Activated B cell treated with CpG ODN at 0.5 μM for 24 hours (primary cell): ENCODE measurements around the gene COL9A3. TPM values are rescaled to one million over a fixed set of nuclear protein-coding genes. Genes with fewer than 3 reads are reported as not detected.

Experiments
- ATAC-seq: fragments of 200-7000 bp; cut with Tn5 transposase; one replicate; pipeline ENCODE4 v1.10.0; 2021; ENCODE audit warnings: low read depth, mild to moderate bottlenecking, moderate library complexity
- CTCF ChIA-PET: fragments of 350-600 bp; sonication (Branson Sonifier 250); formaldehyde crosslinking; loops from one replicate; lab custom pipeline; 2021; ENCODE audit warnings: antibody characterized with exemption; lab: Charles Lee
- POLR2A ChIA-PET: fragments of 350-600 bp; sonication (Branson Sonifier 250); formaldehyde crosslinking; loops from one replicate; lab custom pipeline; 2021; ENCODE audit warnings: antibody characterized with exemption; lab: Charles Lee
- DNase-seq: peaks from one replicate; pipeline ENCODE4 v3.0.0; 2022
- H3K27ac Mint-ChIP-seq: one replicate; pipeline ENCODE4 v1.8.0; 2020; ENCODE audit warnings: mixed read lengths
- H3K27me3 Mint-ChIP-seq: one replicate; pipeline ENCODE4 v1.8.0; 2021; ENCODE audit warnings: mixed read lengths
- H3K36me3 Mint-ChIP-seq: one replicate; pipeline ENCODE4 v1.8.0; 2021; ENCODE audit warnings: low read depth, mixed read lengths
- H3K4me1 Mint-ChIP-seq: one replicate; pipeline ENCODE4 v1.8.0; 2021; ENCODE audit warnings: mixed read lengths
- H3K4me3 Mint-ChIP-seq: one replicate; pipeline ENCODE4 v1.8.0; 2020; ENCODE audit warnings: mild to moderate bottlenecking, mixed read lengths
- H3K9me3 Mint-ChIP-seq: one replicate; pipeline ENCODE4 v1.8.0; 2020; ENCODE audit warnings: mixed read lengths
- CTCF ChIP-seq: fragments of 200-600 bp; IDR thresholded peaks from one replicate; pipeline ENCODE4 v1.8.0; 2022; ENCODE audit warnings: antibody characterized with exemption, mild to moderate bottlenecking
- intact Hi-C: fragments of 100-400 bp; cut with micrococcal nuclease; formaldehyde crosslinking; loops from one replicate; pipeline ENCODE4 v1.15.1; 2024
- total RNA-seq: library from RNA; stranded (reverse); gene quantifications from 2 replicates; pipeline ENCODE4 v1.2.3, GENCODE V29; 2022

The COL9A3 gene
- total RNA-seq, 1 donor from 2014 or later, result 37.6 TPM

DNA sequence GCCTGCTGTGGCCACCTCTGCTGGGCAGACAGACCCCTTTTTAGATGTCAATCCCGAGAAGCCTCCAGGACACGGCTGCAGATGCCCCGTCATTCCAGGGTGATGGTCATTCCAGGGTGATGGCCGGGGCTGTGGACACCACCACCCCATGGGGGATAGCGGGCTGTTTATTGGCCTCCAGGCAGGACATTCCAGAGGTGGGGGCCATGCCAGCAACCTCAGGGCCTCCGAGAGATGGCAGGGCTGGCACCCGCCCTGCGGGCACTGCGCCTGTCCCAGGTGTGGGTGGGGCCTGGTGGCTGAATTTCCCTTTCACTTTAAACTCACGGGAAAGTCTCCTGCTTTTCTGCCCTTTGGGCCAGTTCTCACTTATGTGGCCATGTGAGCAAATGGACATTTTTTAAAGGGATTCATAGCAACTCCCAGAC lies 14.5 kb downstream of the COL9A3 start:
- CTCF ChIA-PET, result no interaction called here
- Mint-ChIP-seq H3K4me3 (no peak overlapping the region), H3K36me3 (peaks cover 4% of the 10 kb centered on the region), H3K4me1 (peaks cover 35% of the 10 kb centered on the region), H3K27ac (no peak overlapping the region), H3K27me3 (no peaks in the 10 kb centered on the region), H3K9me3 (no peaks in the 10 kb centered on the region)
- intact Hi-C loops, result no loop called here
- POLR2A ChIA-PET, result interaction anchor here (0.8 to 1.5 kb wide), 2 partner anchors 30 to 38 kb away, joined by 5 to 8 read pairs; partner anchors contain the start of gene TCFL5
- DNase-seq, result no peak
- no peak for ATAC-seq
- no peak for TF ChIP-seq CTCF

GRCh38 chr20:62831854-62832211 lies 15.0 kb downstream of the COL9A3 start:
- intact Hi-C loops, result loop anchor here (2.0 kb wide), 1 partner anchor 29 kb away; the partner anchor contains the start of gene TCFL5
- ATAC-seq (no peak), DNase-seq (no peak)
- Mint-ChIP-seq H3K27me3 (no peaks in the 10 kb centered on the region), H3K4me1 (peaks cover 37% of the 10 kb centered on the region), H3K27ac (peak overlapping the region; percentile 14), H3K36me3 (peaks cover 4% of the 10 kb centered on the region), H3K9me3 (no peaks in the 10 kb centered on the region), H3K4me3 (peak overlapping the region; percentile 24)
- POLR2A ChIA-PET, result interaction anchor here (0.8 to 1.5 kb wide), 3 partner anchors 17 to 38 kb away, joined by 3 to 8 read pairs (median 5); partner anchors contain the start of gene TCFL5
- CTCF ChIA-PET, result no interaction called here
- TF ChIP-seq CTCF, result no peak

GRCh38 chr20:62832212-62832922 lies 15.5 kb downstream of the COL9A3 start:
- Mint-ChIP-seq H3K9me3 (no peaks in the 10 kb centered on the region), H3K27me3 (no peaks in the 10 kb centered on the region), H3K4me3 (peak overlapping the region; percentile 84), H3K4me1 (peaks cover 42% of the 10 kb centered on the region), H3K27ac (peak overlapping the region; percentile 67), H3K36me3 (peaks cover 6% of the 10 kb centered on the region)
- DNase-seq (peak; percentile 59), ATAC-seq (peak; percentile 90)
- CTCF ChIA-PET, result no interaction called here
- no peak for TF ChIP-seq CTCF
- intact Hi-C loops, result loop anchor here (2.0 kb wide), 1 partner anchor 28 kb away; the partner anchor contains the start of gene TCFL5
- POLR2A ChIA-PET, result interaction anchor here (0.7 to 1.5 kb wide), 6 partner anchors 14 to 181 kb away, joined by 3 to 8 read pairs (median 4); partner anchors contain the start of gene TCFL5

GRCh38 chr20:62832951-62833391 lies 16.1 kb downstream of the COL9A3 start:
- no peak for TF ChIP-seq CTCF
- ChIA-PET POLR2A (interaction anchor here (0.7 to 1.5 kb wide), 6 partner anchors 14 to 182 kb away, joined by 3 to 8 read pairs (median 4); partner anchors contain the start of gene TCFL5), CTCF (no interaction called here)
- Mint-ChIP-seq H3K27me3 (no peaks in the 10 kb centered on the region), H3K27ac (peak overlapping the region; percentile 67), H3K4me1 (peaks cover 48% of the 10 kb centered on the region), H3K4me3 (peak overlapping the region; percentile 84), H3K9me3 (no peaks in the 10 kb centered on the region), H3K36me3 (peaks cover 6% of the 10 kb centered on the region)
- ATAC-seq (peak; percentile 41), DNase-seq (no peak)
- intact Hi-C loops, result loop anchor here (2.0 kb wide), 1 partner anchor 28 kb away; the partner anchor contains the start of gene TCFL5
